Spleen (tissue), 13 donors: ENCODE data around the gene PLVAP. TPM values are rescaled to one million over a fixed set of nuclear protein-coding genes. Genes with fewer than 3 reads are reported as not detected.
A peak's percentile ranks its signal among the peaks of the same experiment; 100 is the strongest.

ENCODE experiments used
- DNase-seq: peaks from one replicate; pipeline ENCODE4 v3.0.0-alpha.2; 2020
- H3K27ac ChIP-seq, 8 donors: fragments of 200-600 bp; sonication (generic) in 7 of 8; 1 replicate in 4 of 8; 2 replicates in 4 of 8; pipeline versions ENCODE4 v1.5.0 to v1.8.0; 2016 to 2021; ENCODE audit warnings: inconsistent platforms in 4 of 8, mild to moderate bottlenecking in 4 of 8, moderate library complexity in 1 of 8
- H3K27me3 ChIP-seq, 7 donors: fragments of 200-600 bp; sonication (generic) in 6 of 7; replicated peaks in 1 of 7; 1 replicate in 4 of 7; 2 replicates in 3 of 7; pipeline versions ENCODE4 v1.5.0 to v1.8.0; 2016 to 2021; ENCODE audit warnings: inconsistent platforms in 3 of 7, mild to moderate bottlenecking in 1 of 7
- H3K36me3 ChIP-seq, 6 donors: fragments of 200-600 bp; sonication (generic) in 5 of 6; 1 replicate in 4 of 6; 2 replicates in 2 of 6; pipeline versions ENCODE4 v1.5.0 to v1.8.0; 2016 to 2021; ENCODE audit warnings: inconsistent platforms in 2 of 6
- H3K4me1 ChIP-seq, 6 donors: fragments of 200-600 bp; sonication (generic) in 5 of 6; 1 replicate in 3 of 6; 2 replicates in 3 of 6; pipeline versions ENCODE4 v1.5.0 to v1.8.0; 2016 to 2021; ENCODE audit warnings: inconsistent platforms in 3 of 6
- H3K4me3 ChIP-seq, 8 donors: fragments of 200-600 bp; sonication (generic) in 7 of 8; 1 replicate in 4 of 8; 2 replicates in 4 of 8; pipeline versions ENCODE4 v1.5.0 to v1.8.0; 2016 to 2021; ENCODE audit warnings: inconsistent platforms in 4 of 8, mild to moderate bottlenecking in 4 of 8, moderate library complexity in 2 of 8
- H3K9me3 ChIP-seq, 8 donors: fragments of 200-600 bp; sonication (generic) in 7 of 8; 1 replicate in 4 of 8; 2 replicates in 4 of 8; pipeline versions ENCODE4 v1.5.0 to v1.8.0; 2016 to 2021; ENCODE audit warnings: inconsistent platforms in 4 of 8
- CTCF ChIP-seq, 11 experiments: fragments of 200-600 bp in 7 of 11; fragments of 450-650 bp in 4 of 11; sonication (generic) in 4 of 11; IDR thresholded peaks in 8 of 11; conservative IDR thresholded peaks in 3 of 11; 1 replicate in 7 of 11; 2 replicates in 4 of 11; pipeline versions ENCODE4 v1.4.0 to v1.8.0; 2016 to 2021; ENCODE audit warnings: antibody characterized with exemption in 11 of 11, inconsistent platforms in 4 of 11, mild to moderate bottlenecking in 1 of 11
- POLR2A ChIP-seq, 3 donors: fragments of 450-650 bp; IDR thresholded peaks; one replicate each; pipeline ENCODE4 v1.5.1; 2017; ENCODE audit warnings: antibody characterized with exemption in 3 of 3, mild to moderate bottlenecking in 1 of 3
- POLR2AphosphoS5 ChIP-seq, 3 donors: sonication (generic); formaldehyde crosslinking; IDR thresholded peaks; one replicate each; pipeline ENCODE4 v1.5.1; 2017; ENCODE audit warnings: antibody characterized with exemption in 3 of 3
- WGBS, 5 donors: extraction: QIAGEN DNeasy Blood & Tissue Kit in 3 of 5; methylation state at CpG; one replicate each; pipeline versions ENCODE4 v1.1.5 to v1.1.7; 2013 to 2018; 5-methylcytosine and 5-hydroxymethylcytosine counted together
- intact Hi-C: fragments of 100-400 bp; cut with DNase I; formaldehyde crosslinking; loops from one replicate; pipeline ENCODE4 v1.15.0; 2023; ENCODE audit warnings: low total_unique reads
- long read RNA-seq, 2 donors: transcript quantifications; one replicate each; lab custom pipeline, GENCODE V29; 2026
- polyA plus RNA-seq, 3 donors: library from polyadenylated mRNA; stranded (reverse); fragments of 200-250 nt; gene quantifications; one replicate each; pipeline ENCODE4 v1.2.1, GENCODE V29; 2013
- total RNA-seq, 7 donors: library from RNA; depleted of rRNA in 3 of 7; stranded (reverse); fragments of >200 nt in 3 of 7; fragmentation: NEBNext Ultra II Directional in 4 of 7; extraction: Animal tissue kit (Norgen Biotek cat#: 25700) in 4 of 7; gene quantifications; one replicate each; pipeline versions ENCODE4 v1.1.0 to v1.2.1, GENCODE V29; 2016 to 2021
- donor health status: healthy with polysubstance abuse.
- donor health status: DM: no; HTN: no; CAD: no; lungs with moderate emphysema.
- donor health status: DM: no; HTN: no; CAD: no.
- donor health status: Bipolar disorder and iron deficiency.
- donor health status: healthy.
- donor health status: DM: no; HTN: no; CAD: no.
- donor health status: DM: yes; HTN: yes; CAD: no.

Gene PLVAP
- total RNA-seq (100 to 1,000 TPM; 233 to 555 (median 350) TPM), polyA plus RNA-seq (10 to 100 TPM; 26.6 to 57.9 (median 46.6) TPM)
- long read RNA-seq, donor 1, transcript PLVAP-201 (6 exons, 2,305 nt) = major isoform, 71 of 151 reads
- long read RNA-seq, donor 1, partial matches to known transcripts = 74 of 151 reads
- long read RNA-seq, donor 1, other reads (novel, unspliced or antisense) = 6 of 151 reads
- long read RNA-seq, donor 2, transcript PLVAP-201 (6 exons, 2,305 nt) = major isoform, 79 of 158 reads
- long read RNA-seq, donor 2, partial matches to known transcripts = 79 of 158 reads
- long read RNA-seq, donor 2, other reads (novel, unspliced or antisense) = 0 of 158 reads

- DNase-seq = peak; percentile 87
- H3K27ac ChIP-seq = peak within 1 kb of the TSS in 6 of 8 donors; percentile 47 to 81 (median 72)
- TF ChIP-seq POLR2AphosphoS5 (IDR thresholded peaks at IDR 0.05) (peak; percentile 89 to 96 (median 91)), POLR2A (IDR thresholded peaks at IDR 0.05) (peak in 1 of 3 donors; percentile 80), CTCF (IDR thresholded peaks at IDR 0.05 in 8 of 11, conservative IDR thresholded peaks at IDR 0.05 in 3 of 11) (peak in 6 of 11 experiments; percentile 33 to 52 (median 40))
- intact Hi-C loops = no loop called here
- H3K9me3 ChIP-seq = peaks cover 0 to 5% (median 0%) of the 10 kb centered on the region in 8 donors
- H3K4me1 ChIP-seq = peaks cover 7 to 71% (median 29%) of the 10 kb centered on the region in 6 donors
- no peaks in the 10 kb centered on the region for H3K36me3 ChIP-seq
- WGBS, 5 donors = 31 to 44% (median 37%) methylated on average over 34 to 39 of the region's 39 CpGs
- peaks cover 0 to 34% (median 4%) of the 10 kb centered on the region in 7 donors for H3K27me3 ChIP-seq
- peak within 1 kb of the TSS; percentile 15 to 76 (median 49) for H3K4me3 ChIP-seq
Observed at GRCh38 chr19:17376935-17377600, at the start of gene PLVAP. Gene PLVAP, minus strand, starts transcription at chr19:17377342. Its CDS starts 54 bp downstream, at chr19:17377288.

- Histone ChIP-seq H3K36me3 (peaks cover 0 to 25% (median 4%) of the 10 kb centered on the region in 6 donors), H3K4me3 (no peak overlapping the region), H3K27ac (no peak overlapping the region), H3K27me3 (no peaks in the 10 kb centered on the region), H3K4me1 (peaks cover 0 to 23% (median 9%) of the 10 kb centered on the region in 6 donors), H3K9me3 (no peaks in the 10 kb centered on the region)
- peak in 2 of 3 donors; percentile 26 to 69 for TF ChIP-seq POLR2AphosphoS5 (IDR thresholded peaks at IDR 0.05)
- peak in 6 of 11 experiments; percentile 8 to 50 (median 26) for TF ChIP-seq CTCF (IDR thresholded peaks at IDR 0.05 in 8 of 11, conservative IDR thresholded peaks at IDR 0.05 in 3 of 11)
- TF ChIP-seq POLR2A (IDR thresholded peaks at IDR 0.05) = no peak
- DNase-seq = peak; percentile 76
- intact Hi-C loops = no loop called here
- WGBS, 5 donors = 24 to 36% (median 29%) methylated on average over 20 to 27 of the region's 27 CpGs
Observed at GRCh38 chr19:17424743-17425365, 47.7 kb upstream of the PLVAP start.

- peaks cover 0 to 25% (median 4%) of the 10 kb centered on the region in 6 donors for H3K36me3 ChIP-seq
- H3K4me1 ChIP-seq = peaks cover 0 to 32% (median 16%) of the 10 kb centered on the region in 6 donors
- WGBS, 5 donors = 91 to 97% (median 95%) methylated on average over 10 to 20 of the region's 20 CpGs
- no peak overlapping the region for H3K27ac ChIP-seq
- no peak overlapping the region for H3K4me3 ChIP-seq
- intact Hi-C loops = no loop called here
- peak; percentile 76 for DNase-seq
- no peaks in the 10 kb centered on the region for H3K27me3 ChIP-seq
- peak in 1 of 3 donors; percentile 19 for TF ChIP-seq POLR2AphosphoS5 (IDR thresholded peaks at IDR 0.05)
- no peak for TF ChIP-seq POLR2A (IDR thresholded peaks at IDR 0.05)
- H3K9me3 ChIP-seq = no peaks in the 10 kb centered on the region
Observed at GRCh38 chr19:17423429-17424208, 46.5 kb upstream of the PLVAP start.

- Histone ChIP-seq H3K36me3 (peaks cover 0 to 25% (median 4%) of the 10 kb centered on the region in 6 donors), H3K27me3 (no peaks in the 10 kb centered on the region), H3K9me3 (no peaks in the 10 kb centered on the region), H3K27ac (no peak overlapping the region), H3K4me1 (peaks cover 0 to 34% (median 16%) of the 10 kb centered on the region in 6 donors), H3K4me3 (no peak overlapping the region)
- intact Hi-C loops = no loop called here
- WGBS, 5 donors = 95 to 99% (median 97%) methylated on average over 4 of the region's 4 CpGs
- no peak for DNase-seq
- no peak for TF ChIP-seq POLR2AphosphoS5 (IDR thresholded peaks at IDR 0.05)
- no peak for TF ChIP-seq CTCF (IDR thresholded peaks at IDR 0.05 in 8 of 11, conservative IDR thresholded peaks at IDR 0.05 in 3 of 11)
- TF ChIP-seq POLR2A (IDR thresholded peaks at IDR 0.05) = no peak
Observed at GRCh38 chr19:17421942-17422341, 44.8 kb upstream of the PLVAP start.
